ENCODE measurements around the gene ALDH1L1. TPM values are rescaled to one million over a fixed set of nuclear protein-coding genes. Genes with fewer than 3 reads are reported as not detected.
A peak's percentile ranks its signal among the peaks of the same experiment; 100 is the strongest.

The ALDH1L1 gene
- total and polyA plus RNA-seq, 2 of the 13 experiments (the other 11 are each of a cell fraction or from before 2014, with no cell fraction given), result 11.2 to 28.7 TPM

- TF ChIP-seq FIP1L1 (IDR thresholded peaks at IDR 0.05; ENCODE audit: borderline replicate concordance, insufficient read depth, low read depth, low read length) (no peak), ZNF263 (CRISPR knock-in tag; IDR thresholded peaks at IDR 0.05) (no peak), ZNF160 (CRISPR knock-in tag; IDR thresholded peaks at IDR 0.05) (no peak), HDAC1 (CRISPR knock-in tag; IDR thresholded peaks at IDR 0.05) (0 out of 2 replicates have a peak, but pooled peaks have one; percentile 59), ZNF235 (CRISPR knock-in tag; IDR thresholded peaks at IDR 0.05; ENCODE audit: borderline replicate concordance) (no peak), HOXA9 (CRISPR knock-in tag; IDR thresholded peaks at IDR 0.05; ENCODE audit: borderline replicate concordance) (no peak), RBFOX2 (IDR thresholded peaks at IDR 0.05; ENCODE audit: low read depth, low read length) (no peak), SKI (IDR thresholded peaks at IDR 0.05; ENCODE audit: partially characterized antibody) (peak; percentile 77), ZNF414 (CRISPR knock-in tag; IDR thresholded peaks at IDR 0.05) (no peak), GABPA (IDR thresholded peaks at IDR 0.05; ENCODE audit: low read depth, low read length) (no peak), GABPA (CRISPR knock-in tag; IDR thresholded peaks at IDR 0.05; ENCODE audit: low read depth) (no peak), GATA4 (IDR thresholded peaks at IDR 0.05; ENCODE audit: borderline replicate concordance, low read depth) (no peak), FOXP1 (IDR thresholded peaks at IDR 0.05) (no peak), FOXP1 (CRISPR knock-in tag; IDR thresholded peaks at IDR 0.05) (no peak), ZNF709 (CRISPR knock-in tag; IDR thresholded peaks at IDR 0.05) (no peak), ZNF589 (CRISPR knock-in tag; conservative IDR thresholded peaks at IDR 0.05) (no peak), HCFC1 (IDR thresholded peaks at IDR 0.05; ENCODE audit: low read depth, low read length) (no peak), MBNL3 (CRISPR knock-in tag; conservative IDR thresholded peaks at IDR 0.05) (no peak), CCAR2 (optimal IDR thresholded peaks at IDR 0.05; ENCODE audit: low read depth, low read length) (no peak), PBX2 (CRISPR knock-in tag; IDR thresholded peaks at IDR 0.05) (no peak), ZNF24 (IDR thresholded peaks at IDR 0.05) (no peak), PAX8 (CRISPR knock-in tag; IDR thresholded peaks at IDR 0.05; ENCODE audit: borderline replicate concordance) (no peak), CCDC6 (CRISPR knock-in tag; IDR thresholded peaks at IDR 0.05) (no peak), ZSCAN25 (CRISPR knock-in tag; IDR thresholded peaks at IDR 0.05) (no peak), ZNF33B (CRISPR knock-in tag; IDR thresholded peaks at IDR 0.05) (no peak), SCMH1 (CRISPR knock-in tag; IDR thresholded peaks at IDR 0.05; ENCODE audit: borderline replicate concordance) (no peak), ZBTB34 (CRISPR knock-in tag; IDR thresholded peaks at IDR 0.05) (no peak), NBN (conservative IDR thresholded peaks at IDR 0.05) (no peak), YEATS4 (CRISPR knock-in tag; IDR thresholded peaks at IDR 0.05; ENCODE audit: borderline replicate concordance) (peak; percentile 42; the same call in 1 of the 2 replicates)
Measured at GRCh38 chr3:126056681-126057500, 123.5 kb downstream of the ALDH1L1 start (continued).

All from HepG2 (cell line).